Activated CD4-positive, alpha-beta T cell treated with anti-CD3 and anti-CD28 coated beads, Interleukin-2, amount 10 ng/mL, durations not matched to agents 7 days and 5 days (primary cell): ENCODE data around the gene PHF12. TPM values are rescaled to one million over a fixed set of nuclear protein-coding genes. Genes with fewer than 3 reads are reported as not detected.
A peak's percentile ranks its signal among the peaks of the same experiment; 100 is the strongest.

Experiments used
- CTCF ChIA-PET: fragments of 350-600 bp; sonication (Branson Sonifier 250); formaldehyde crosslinking; loops from one replicate; lab custom pipeline; 2021; ENCODE audit warnings: antibody characterized with exemption; lab: Charles Lee
- POLR2A ChIA-PET: fragments of 350-600 bp; sonication (Branson Sonifier 250); formaldehyde crosslinking; loops from one replicate; lab custom pipeline; 2021; ENCODE audit warnings: antibody characterized with exemption; lab: Charles Lee
- DNase-seq: peaks from one replicate; pipeline ENCODE4 v3.0.0-alpha.2; 2020
- H3K27ac Mint-ChIP-seq: one replicate; pipeline ENCODE4 v1.8.0; 2021; ENCODE audit warnings: mild to moderate bottlenecking, moderate library complexity, mixed read lengths
- H3K27me3 Mint-ChIP-seq: one replicate; pipeline ENCODE4 v1.8.0; 2021; ENCODE audit warnings: mixed read lengths
- H3K36me3 Mint-ChIP-seq: one replicate; pipeline ENCODE4 v1.8.0; 2021; ENCODE audit warnings: low read depth, mixed read lengths
- H3K4me1 Mint-ChIP-seq: one replicate; pipeline ENCODE4 v1.8.0; 2021; ENCODE audit warnings: mixed read lengths
- H3K4me3 Mint-ChIP-seq: one replicate; pipeline ENCODE4 v1.8.0; 2021; ENCODE audit warnings: mild to moderate bottlenecking, moderate library complexity, mixed read lengths
- H3K9me3 Mint-ChIP-seq: one replicate; pipeline ENCODE4 v1.8.0; 2021; ENCODE audit warnings: mixed read lengths
- total RNA-seq, 2 experiments: library from RNA; stranded (reverse); gene quantifications; one replicate each; pipeline ENCODE4 v1.2.3, GENCODE V29; 2021

Gene PHF12
- total RNA-seq, 2 experiments from 2014 or later: 72.3 to 78.1 TPM

DNA sequence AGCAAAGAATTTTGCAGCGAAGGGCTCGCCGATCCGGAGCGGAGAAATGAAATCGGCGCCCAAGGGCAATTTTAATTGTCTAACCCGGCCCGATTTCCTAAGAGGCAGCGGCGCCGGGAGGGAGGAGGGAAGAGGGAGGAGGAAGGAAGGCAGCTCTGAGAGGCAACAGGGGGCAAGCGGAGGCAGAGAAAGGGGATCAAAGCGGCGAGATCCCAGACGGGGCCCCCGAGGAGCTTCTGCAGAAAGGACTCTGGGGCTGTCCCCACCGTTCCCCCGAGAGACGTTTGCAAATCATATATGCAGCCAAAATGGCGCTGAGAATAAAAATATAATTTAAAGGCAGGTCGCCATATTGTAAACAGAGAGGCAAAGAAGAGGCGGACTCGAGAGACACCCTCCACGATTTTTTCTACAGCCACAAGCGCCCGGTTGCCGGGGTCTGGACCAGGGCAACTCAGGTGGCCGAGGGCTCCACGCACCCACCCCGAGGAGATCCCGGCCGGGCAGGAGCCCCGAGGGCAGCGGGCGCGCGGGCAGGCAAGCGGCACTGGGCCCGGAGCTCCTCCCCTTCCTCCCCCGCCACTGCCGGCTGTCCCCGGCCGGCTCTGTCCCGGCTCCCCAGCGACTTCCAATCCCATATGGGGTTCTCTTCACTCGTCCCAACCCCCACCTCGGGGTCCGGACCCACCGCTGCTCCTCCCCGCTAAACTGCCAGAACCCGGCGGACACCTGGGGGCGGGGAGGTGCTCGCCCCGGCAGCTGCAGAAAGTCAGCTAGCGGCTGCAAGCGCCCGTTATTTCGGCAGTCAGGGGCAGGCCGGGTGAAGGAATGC lies 1.9 kb downstream of the PHF12 start:
- Mint-ChIP-seq H3K9me3 (no peaks in the 10 kb centered on the region), H3K4me3 (peak overlapping the region; percentile 92), H3K36me3 (peaks cover 41% of the 10 kb centered on the region), H3K4me1 (peaks cover 41% of the 10 kb centered on the region), H3K27me3 (no peaks in the 10 kb centered on the region), H3K27ac (peak overlapping the region; percentile 93)
- peak; percentile 53 for DNase-seq
- ChIA-PET POLR2A (interaction anchor here (0.6 to 1.1 kb wide), 5 partner anchors 26 to 341 kb away, joined by 3 to 5 read pairs (median 3); no protein-coding TSS in a partner anchor), CTCF (interaction anchor here (0.6 to 4.2 kb wide), 22 partner anchors 11 to 1480 kb away, joined by 3 to 23 read pairs (median 4); partner anchors contain the start of gene TLCD1)

DNA sequence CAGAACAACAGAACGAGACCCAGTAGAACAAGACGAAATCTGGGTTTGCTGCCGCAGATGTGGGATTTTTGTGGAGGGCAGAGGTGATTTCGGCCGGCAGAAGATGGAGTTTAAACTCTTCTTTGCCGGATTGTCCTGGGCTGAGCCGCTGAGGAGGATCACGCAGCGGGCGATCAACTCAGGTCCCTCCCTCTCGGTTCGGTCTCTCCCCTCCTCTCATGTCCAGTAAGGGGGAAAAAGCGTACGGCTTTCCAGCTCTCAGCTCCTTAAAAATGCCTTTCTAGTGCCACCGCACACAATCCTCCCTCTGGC lies 2.5 kb downstream of the PHF12 start:
- peaks cover 47% of the 10 kb centered on the region for H3K36me3 Mint-ChIP-seq
- H3K9me3 Mint-ChIP-seq: no peaks in the 10 kb centered on the region
- H3K27ac Mint-ChIP-seq: peak overlapping the region; percentile 93
- ChIA-PET POLR2A (no interaction called here), CTCF (interaction anchor here (0.6 to 4.2 kb wide), 6 partner anchors 10 to 222 kb away, joined by 3 to 23 read pairs (median 6); partner anchors contain the start of gene TLCD1)
- H3K4me1 Mint-ChIP-seq: peaks cover 47% of the 10 kb centered on the region
- DNase-seq: no peak
- H3K4me3 Mint-ChIP-seq: peak overlapping the region; percentile 92
- no peaks in the 10 kb centered on the region for H3K27me3 Mint-ChIP-seq

DNA sequence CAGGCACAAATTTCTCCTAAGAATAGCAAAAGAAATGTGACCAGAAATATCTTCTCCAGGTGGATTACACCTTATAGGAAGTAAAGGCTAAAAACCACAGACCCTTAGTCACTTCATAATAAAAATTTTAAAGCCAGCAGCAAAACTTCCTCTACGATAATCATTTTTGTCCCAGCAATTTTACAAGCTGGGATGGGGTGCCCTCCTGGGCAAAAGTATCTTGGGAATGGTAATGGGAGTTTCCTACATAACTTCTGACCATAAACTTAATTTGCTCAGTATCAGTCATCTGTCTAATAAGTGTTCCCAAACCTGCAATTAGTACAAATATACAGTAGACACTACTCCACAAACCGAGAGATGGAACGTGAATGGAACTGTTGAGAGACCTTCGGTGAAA lies 3.0 kb downstream of the PHF12 start:
- peak overlapping the region; percentile 93 for H3K27ac Mint-ChIP-seq
- peaks cover 51% of the 10 kb centered on the region for H3K4me1 Mint-ChIP-seq
- peak overlapping the region; percentile 92 for H3K4me3 Mint-ChIP-seq
- DNase-seq: no peak
- H3K27me3 Mint-ChIP-seq: no peaks in the 10 kb centered on the region
- ChIA-PET CTCF (interaction anchor here (0.7 to 4.2 kb wide), 3 partner anchors 10 to 222 kb away, joined by 3 to 15 read pairs (median 6); no protein-coding TSS in a partner anchor), POLR2A (no interaction called here)
- peaks cover 52% of the 10 kb centered on the region for H3K36me3 Mint-ChIP-seq
- H3K9me3 Mint-ChIP-seq: no peaks in the 10 kb centered on the region

DNA sequence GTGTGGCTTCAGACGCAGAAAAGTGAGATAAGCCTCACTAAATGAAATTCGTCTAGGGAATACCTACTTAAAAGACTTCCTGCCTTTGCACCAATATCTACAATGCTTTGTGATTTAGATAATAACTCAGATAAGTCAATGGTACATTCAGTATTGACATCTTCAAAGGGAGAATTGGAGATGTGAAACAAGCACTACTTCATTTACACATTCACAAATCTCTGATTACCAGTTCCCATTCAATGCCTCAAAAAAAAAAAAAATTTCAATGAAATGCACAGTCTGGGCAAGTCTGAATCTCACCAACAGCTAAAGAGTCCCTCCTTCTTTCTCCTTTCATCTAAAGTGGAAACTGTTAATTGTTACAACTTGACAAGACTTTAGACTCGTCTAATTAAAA lies 3.7 kb downstream of the PHF12 start:
- POLR2A ChIA-PET: no interaction called here
- Mint-ChIP-seq H3K27me3 (no peaks in the 10 kb centered on the region), H3K27ac (peak overlapping the region; percentile 78), H3K4me3 (peak overlapping the region; percentile 92), H3K36me3 (peaks cover 57% of the 10 kb centered on the region), H3K9me3 (no peaks in the 10 kb centered on the region), H3K4me1 (peaks cover 53% of the 10 kb centered on the region)
- DNase-seq: no peak
- CTCF ChIA-PET: interaction anchor here (0.7 to 4.2 kb wide), 3 partner anchors 9 to 221 kb away, joined by 3 to 15 read pairs (median 6); no protein-coding TSS in a partner anchor

DNA sequence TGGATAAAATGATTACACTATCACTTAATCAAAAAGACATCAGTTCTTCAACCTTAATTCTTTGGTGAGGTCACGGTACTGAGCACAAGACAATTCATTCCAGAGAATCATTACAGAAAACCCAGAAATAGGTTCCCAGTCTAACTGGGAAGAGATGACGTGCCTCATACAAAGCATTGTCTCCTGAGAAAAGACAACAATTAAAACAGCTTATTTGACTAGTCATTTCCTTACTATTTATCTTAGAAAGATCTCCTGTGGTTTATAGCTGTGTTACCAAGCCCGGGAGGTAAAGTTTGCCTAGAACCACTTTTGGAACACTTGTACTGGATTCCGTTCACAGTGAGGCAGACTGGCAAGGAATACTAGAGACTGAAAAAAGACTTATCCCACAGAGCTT lies 5.1 kb downstream of the PHF12 start:
- Mint-ChIP-seq H3K4me3 (peak overlapping the region; percentile 34), H3K9me3 (no peaks in the 10 kb centered on the region), H3K27me3 (no peaks in the 10 kb centered on the region), H3K4me1 (peaks cover 62% of the 10 kb centered on the region), H3K36me3 (peaks cover 61% of the 10 kb centered on the region), H3K27ac (peak overlapping the region; percentile 84)
- DNase-seq: no peak
- POLR2A ChIA-PET: no interaction called here
- CTCF ChIA-PET: interaction anchor here (1.1 to 2.1 kb wide), 7 partner anchors 10 to 219 kb away, joined by 3 to 7 read pairs (median 4); partner anchors contain the start of gene DHRS13

DNA sequence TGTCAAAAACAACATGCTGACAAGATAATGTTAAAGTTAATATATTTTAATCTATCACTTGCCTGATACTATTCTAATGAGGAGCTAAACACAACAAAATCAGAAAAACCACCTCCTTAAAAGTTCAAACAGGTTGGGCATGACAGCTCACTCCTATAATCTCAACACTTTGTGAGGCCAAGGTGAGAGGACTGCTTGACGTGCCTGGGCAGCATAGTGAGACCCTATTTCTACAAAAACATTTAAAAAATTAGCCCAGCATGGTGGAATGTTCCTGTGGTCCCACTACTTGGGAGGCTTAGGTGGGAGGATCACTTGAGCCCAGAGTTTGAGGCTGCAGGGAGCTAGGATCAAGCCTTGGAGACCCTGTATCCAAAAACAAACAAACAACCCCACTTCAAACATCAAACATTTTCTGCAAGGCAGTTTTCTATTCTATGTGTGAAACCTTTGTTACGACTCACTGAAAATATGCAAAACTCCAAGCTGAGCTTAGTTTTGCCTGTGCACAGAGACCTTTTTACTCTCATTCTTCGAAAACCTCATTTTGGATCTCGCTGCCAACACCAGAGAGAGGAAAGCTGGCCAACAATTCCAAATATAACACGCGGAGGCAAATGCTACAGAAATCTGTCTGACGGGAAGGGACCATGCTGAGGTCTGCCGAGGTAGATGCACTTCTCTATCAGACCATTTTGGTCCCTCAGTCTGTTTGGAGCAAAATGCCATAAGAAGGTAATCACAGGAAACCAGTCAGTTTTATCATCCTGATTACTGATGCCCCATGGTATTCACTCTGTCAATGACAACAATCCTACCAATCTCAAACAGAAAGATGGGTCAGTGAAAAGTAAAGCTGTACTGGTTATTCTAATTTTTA lies 6.2 kb downstream of the PHF12 start:
- H3K9me3 Mint-ChIP-seq: no peaks in the 10 kb centered on the region
- ChIA-PET CTCF (interaction anchor here (0.7 to 2.0 kb wide), 8 partner anchors 9 to 218 kb away, joined by 3 to 7 read pairs (median 4); partner anchors contain the start of gene DHRS13), POLR2A (no interaction called here)
- peaks cover 62% of the 10 kb centered on the region for H3K36me3 Mint-ChIP-seq
- no peaks in the 10 kb centered on the region for H3K27me3 Mint-ChIP-seq
- no peak for DNase-seq
- H3K4me1 Mint-ChIP-seq: peaks cover 72% of the 10 kb centered on the region
- peak overlapping the region; percentile 47 for H3K27ac Mint-ChIP-seq
- H3K4me3 Mint-ChIP-seq: no peak overlapping the region

DNA sequence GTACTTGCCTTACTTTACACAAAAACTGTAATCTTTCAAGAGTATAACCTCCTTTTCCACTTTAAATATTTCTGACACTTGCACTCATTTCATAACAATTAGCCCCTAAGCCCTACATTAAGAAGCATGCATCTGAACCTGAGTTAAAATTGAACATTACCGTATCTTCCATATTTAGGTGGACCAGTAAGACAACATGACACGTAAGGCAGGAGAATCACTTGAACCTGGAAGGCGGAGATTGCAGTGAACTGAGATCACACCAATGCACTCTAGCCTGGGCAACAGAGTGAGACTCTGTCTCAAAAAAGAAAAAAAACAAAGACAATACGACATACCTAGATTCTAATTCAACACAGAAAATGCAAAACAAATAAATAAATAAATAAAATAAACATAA lies 7.0 kb downstream of the PHF12 start:
- Mint-ChIP-seq H3K27me3 (no peaks in the 10 kb centered on the region), H3K4me1 (peaks cover 80% of the 10 kb centered on the region), H3K4me3 (no peak overlapping the region), H3K27ac (no peak overlapping the region), H3K36me3 (peaks cover 67% of the 10 kb centered on the region), H3K9me3 (no peaks in the 10 kb centered on the region)
- ChIA-PET POLR2A (no interaction called here), CTCF (interaction anchor here (0.9 to 2.7 kb wide), 5 partner anchors 12 to 218 kb away, joined by 3 to 11 read pairs (median 4); partner anchors contain the start of gene TLCD1)
- no peak for DNase-seq

DNA sequence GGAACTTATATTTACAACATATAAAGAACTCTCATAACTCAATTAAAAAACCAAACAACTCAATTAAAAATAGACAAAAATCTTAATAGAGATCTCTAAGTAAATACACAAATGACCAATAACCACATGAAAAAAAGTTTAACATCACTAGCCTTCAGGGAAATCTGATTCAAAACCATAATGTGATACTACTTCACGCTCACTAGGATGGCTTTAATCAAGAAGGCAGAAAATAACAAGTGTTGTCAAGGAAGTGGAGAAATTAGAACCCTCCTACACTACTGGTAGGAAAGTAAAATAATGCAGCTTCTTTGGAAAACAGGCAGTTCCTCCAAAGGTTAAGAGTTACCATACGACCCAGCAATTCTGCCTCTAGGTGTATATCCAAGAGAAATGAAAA lies 8.4 kb downstream of the PHF12 start:
- H3K9me3 Mint-ChIP-seq: no peaks in the 10 kb centered on the region
- no peak for DNase-seq
- POLR2A ChIA-PET: no interaction called here
- no peak overlapping the region for H3K4me3 Mint-ChIP-seq
- H3K36me3 Mint-ChIP-seq: peaks cover 63% of the 10 kb centered on the region
- no peaks in the 10 kb centered on the region for H3K27me3 Mint-ChIP-seq
- CTCF ChIA-PET: interaction anchor here (1.1 to 2.7 kb wide), 3 partner anchors 11 to 216 kb away, joined by 3 to 11 read pairs (median 4); partner anchors contain the start of gene TLCD1
- H3K27ac Mint-ChIP-seq: no peak overlapping the region
- H3K4me1 Mint-ChIP-seq: peaks cover 82% of the 10 kb centered on the region

DNA sequence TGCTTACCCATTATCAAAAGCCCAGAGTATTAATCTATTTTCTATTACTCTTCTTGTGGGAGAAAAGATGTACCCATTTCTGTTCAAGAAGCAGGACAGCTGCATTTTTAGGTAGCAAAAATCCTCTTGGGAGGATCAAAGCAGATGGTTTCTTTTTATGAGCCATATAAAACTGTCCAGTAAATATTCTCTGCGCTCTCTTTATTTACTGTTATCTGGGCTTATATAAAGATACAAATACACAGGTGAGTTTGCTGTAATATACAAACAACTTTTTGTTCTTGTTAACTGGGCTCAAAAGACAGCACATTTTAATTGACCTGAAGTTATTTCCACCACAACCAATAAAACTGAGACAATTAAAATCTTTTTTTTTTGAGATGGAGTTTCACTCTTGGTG lies 10.1 kb downstream of the PHF12 start:
- Mint-ChIP-seq H3K4me3 (no peak overlapping the region), H3K27ac (no peak overlapping the region), H3K27me3 (no peaks in the 10 kb centered on the region), H3K4me1 (peaks cover 81% of the 10 kb centered on the region), H3K36me3 (peaks cover 62% of the 10 kb centered on the region), H3K9me3 (no peaks in the 10 kb centered on the region)
- POLR2A ChIA-PET: interaction anchor here (0.6 kb wide), 1 partner anchor 157 kb away, joined by 5 read pairs; no protein-coding TSS in a partner anchor
- CTCF ChIA-PET: interaction anchor here (0.5 kb wide), 1 partner anchor 230 kb away, joined by 3 read pairs; the partner anchor contains the start of gene PROCA1
- no peak for DNase-seq

DNA sequence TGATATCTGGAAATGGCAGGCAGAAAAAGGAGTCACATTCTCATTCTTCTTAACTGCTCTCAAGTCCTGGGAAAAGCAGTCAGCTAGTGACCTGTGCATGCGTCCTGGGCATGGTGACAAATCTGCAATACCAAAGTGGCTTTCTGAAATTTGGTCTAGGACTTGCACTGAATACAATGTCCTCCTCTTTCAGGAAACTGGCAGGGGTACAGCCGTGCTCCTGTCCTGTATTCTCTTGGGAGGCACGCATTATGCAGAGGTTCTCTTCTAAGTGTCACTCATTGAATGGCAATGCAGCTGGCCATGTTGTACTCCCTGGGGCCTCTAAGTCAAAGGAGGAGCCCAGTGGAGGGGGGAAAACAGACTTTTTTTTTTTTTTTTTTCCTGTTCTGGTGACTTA lies 10.6 kb downstream of the PHF12 start:
- H3K9me3 Mint-ChIP-seq: no peaks in the 10 kb centered on the region
- no peaks in the 10 kb centered on the region for H3K27me3 Mint-ChIP-seq
- no peak for DNase-seq
- ChIA-PET POLR2A (interaction anchor here (0.6 kb wide), 1 partner anchor 156 kb away, joined by 5 read pairs; no protein-coding TSS in a partner anchor), CTCF (no interaction called here)
- H3K27ac Mint-ChIP-seq: no peak overlapping the region
- H3K4me3 Mint-ChIP-seq: no peak overlapping the region
- peaks cover 81% of the 10 kb centered on the region for H3K4me1 Mint-ChIP-seq
- peaks cover 64% of the 10 kb centered on the region for H3K36me3 Mint-ChIP-seq

DNA sequence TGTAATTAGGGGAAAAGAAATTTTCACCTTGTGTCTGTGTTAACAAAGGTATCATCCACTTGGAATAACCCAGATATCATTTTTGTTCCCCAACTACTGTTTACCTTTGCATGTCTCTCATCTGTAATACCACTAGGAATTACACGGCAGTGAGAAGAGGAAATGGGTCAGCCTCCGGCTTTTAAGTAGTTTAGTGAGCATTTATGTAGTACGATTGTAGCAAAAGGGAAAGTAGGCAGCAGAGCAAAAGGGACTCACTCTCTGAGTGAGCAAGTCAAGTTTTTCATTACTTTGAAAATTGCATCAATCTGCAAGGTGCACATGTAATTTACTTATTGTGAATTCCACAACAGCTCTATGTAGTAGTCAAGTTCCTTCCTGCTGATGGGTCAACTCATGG lies 11.2 kb downstream of the PHF12 start:
- Mint-ChIP-seq H3K27me3 (no peaks in the 10 kb centered on the region), H3K36me3 (peaks cover 63% of the 10 kb centered on the region), H3K4me3 (no peak overlapping the region), H3K4me1 (peaks cover 77% of the 10 kb centered on the region), H3K9me3 (no peaks in the 10 kb centered on the region), H3K27ac (no peak overlapping the region)
- ChIA-PET CTCF (interaction anchor here (4.1 kb wide), 1 partner anchor 10 kb away, joined by 15 read pairs; the partner anchor contains the start of gene PHF12), POLR2A (interaction anchor here (0.6 kb wide), 1 partner anchor 10 kb away, joined by 3 read pairs; no protein-coding TSS in a partner anchor)
- no peak for DNase-seq

DNA sequence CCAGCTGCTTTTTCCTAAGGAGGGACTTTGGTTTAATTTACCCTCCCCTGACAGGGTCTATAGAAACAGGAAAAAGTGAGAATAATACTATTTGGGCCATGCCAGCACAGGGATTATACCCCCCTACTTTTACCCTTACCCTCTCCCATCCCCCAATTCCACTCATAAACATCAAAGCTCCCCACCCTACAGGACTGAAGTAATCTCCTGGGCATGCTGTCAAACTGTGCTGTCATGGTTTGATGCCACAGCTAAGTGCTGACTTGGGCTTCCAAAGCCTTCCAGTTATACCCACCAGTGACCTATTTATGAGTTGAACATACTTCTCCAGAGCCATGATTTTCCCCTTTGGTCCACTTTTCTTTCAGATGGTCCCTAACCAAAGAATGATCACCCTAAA lies 12.8 kb downstream of the PHF12 start:
- ChIA-PET CTCF (interaction anchor here (1.4 to 4.1 kb wide), 4 partner anchors 9 to 37 kb away, joined by 4 to 15 read pairs (median 5); partner anchors contain the start of gene PHF12), POLR2A (no interaction called here)
- no peaks in the 10 kb centered on the region for H3K9me3 Mint-ChIP-seq
- no peak for DNase-seq
- peaks cover 59% of the 10 kb centered on the region for H3K36me3 Mint-ChIP-seq
- no peaks in the 10 kb centered on the region for H3K27me3 Mint-ChIP-seq
- H3K4me3 Mint-ChIP-seq: no peak overlapping the region
- H3K27ac Mint-ChIP-seq: no peak overlapping the region
- peaks cover 73% of the 10 kb centered on the region for H3K4me1 Mint-ChIP-seq
